CD14-positive monocyte (primary cell): Measurements from ENCODE around the gene VTI1A. TPM values are rescaled to one million over a fixed set of nuclear protein-coding genes. Genes with fewer than 3 reads are reported as not detected.

Experiments used
- DNase-seq, 3 donors: peaks; one replicate each; pipeline ENCODE4 v3.0.0-alpha.2; 2011 to 2022
- H2AFZ ChIP-seq: 2 replicates; pipeline ENCODE4 v1.6.0; 2012; ENCODE audit warnings: mild to moderate bottlenecking, low read depth, low read length, inconsistent platforms; ENCODE audit not compliant: insufficient read depth, poor library complexity, severe bottlenecking
- H3K27ac ChIP-seq, 2 donors: 1 replicate in 1 of 2; 2 replicates in 1 of 2; pipeline ENCODE4 v1.5.1; 2012 to 2013; ENCODE audit warnings: low read length in 2 of 2, control low read depth in 1 of 2, inconsistent platforms in 1 of 2, low read depth in 1 of 2, mild to moderate bottlenecking in 1 of 2
- H3K27me3 ChIP-seq, 2 donors: one replicate each; pipeline versions ENCODE4 v1.6.0 to v1.6.1; 2011 to 2013; ENCODE audit warnings: low read length in 2 of 2; ENCODE audit not compliant: control insufficient read depth in 2 of 2, insufficient read depth in 2 of 2
- H3K36me3 ChIP-seq, 2 donors: replicated peaks in 1 of 2; 1 replicate in 1 of 2; 2 replicates in 1 of 2; pipeline versions ENCODE4 v1.5.1 to v1.6.1; 2012 to 2013; ENCODE audit warnings: low read length in 2 of 2, control low read depth in 1 of 2, inconsistent platforms in 1 of 2, mild to moderate bottlenecking in 1 of 2; ENCODE audit not compliant: insufficient read depth in 2 of 2, control insufficient read depth in 1 of 2
- H3K4me1 ChIP-seq, 2 donors: 1 replicate in 1 of 2; 2 replicates in 1 of 2; pipeline versions ENCODE4 v1.5.1 to v1.6.1; 2012 to 2013; ENCODE audit warnings: low read length in 2 of 2, control low read depth in 1 of 2, inconsistent platforms in 1 of 2, mild to moderate bottlenecking in 1 of 2, moderate library complexity in 1 of 2; ENCODE audit not compliant: insufficient read depth in 2 of 2, control insufficient read depth in 1 of 2
- H3K4me2 ChIP-seq: replicated peaks from 2 replicates; pipeline ENCODE3; 2012; ENCODE audit warnings: low read length, moderate library complexity, mild to moderate bottlenecking; ENCODE audit not compliant: poor library complexity, severe bottlenecking; ENCODE audit errors: extremely low read depth
- H3K4me3 ChIP-seq, 3 experiments: fragments of 200-600 bp in 1 of 3; sonication (generic) in 1 of 3; replicated peaks in 1 of 3; 1 replicate in 2 of 3; 2 replicates in 1 of 3; pipeline ENCODE4 v1.5.1; 2011 to 2013; ENCODE audit warnings: low read length in 3 of 3, mild to moderate bottlenecking in 3 of 3, control low read depth in 2 of 3, low read depth in 2 of 3, inconsistent platforms in 1 of 3, moderate library complexity in 1 of 3
- H3K79me2 ChIP-seq: 2 replicates; pipeline ENCODE4 v1.6.0; 2012; ENCODE audit warnings: mild to moderate bottlenecking, control low read depth, inconsistent platforms, low read length, moderate library complexity; ENCODE audit not compliant: insufficient read depth
- H3K9ac ChIP-seq: 2 replicates; pipeline ENCODE4 v1.6.0; 2017; ENCODE audit warnings: low read length, mild to moderate bottlenecking; ENCODE audit not compliant: insufficient read depth, poor library complexity, severe bottlenecking
- H3K9me3 ChIP-seq, 2 donors: replicated peaks in 1 of 2; 1 replicate in 1 of 2; 2 replicates in 1 of 2; pipeline versions ENCODE4 v1.5.1 to v1.6.1; 2012 to 2013; ENCODE audit warnings: low read length in 2 of 2, control low read depth in 1 of 2; ENCODE audit not compliant: control insufficient read depth in 1 of 2, insufficient read depth in 1 of 2
- H4K20me1 ChIP-seq: 2 replicates; pipeline ENCODE4 v1.6.0; 2012; ENCODE audit warnings: mild to moderate bottlenecking, low read length, control low read depth, moderate library complexity; ENCODE audit not compliant: insufficient read depth
- H3K27ac Mint-ChIP-seq, 7 donors: one replicate each; pipeline ENCODE4 v1.8.0; 2020; ENCODE audit warnings: mild to moderate bottlenecking in 7 of 7, mixed read lengths in 7 of 7, moderate library complexity in 6 of 7, inconsistent platforms in 2 of 7
- H3K27me3 Mint-ChIP-seq, 3 donors: one replicate each; pipeline ENCODE4 v1.8.0; 2021 to 2022; ENCODE audit warnings: low read depth in 3 of 3, mild to moderate bottlenecking in 3 of 3, mixed read lengths in 3 of 3, moderate library complexity in 3 of 3, inconsistent platforms in 1 of 3
- H3K36me3 Mint-ChIP-seq, 2 donors: one replicate each; pipeline ENCODE4 v1.8.0; 2020; ENCODE audit warnings: mixed read lengths in 2 of 2, inconsistent platforms in 1 of 2, mild to moderate bottlenecking in 1 of 2
- H3K4me1 Mint-ChIP-seq: one replicate; pipeline ENCODE4 v1.8.0; 2020; ENCODE audit warnings: mild to moderate bottlenecking, mixed read lengths
- H3K4me3 Mint-ChIP-seq, 2 donors: one replicate each; pipeline ENCODE4 v1.8.0; 2020; ENCODE audit warnings: mild to moderate bottlenecking in 2 of 2, mixed read lengths in 2 of 2, moderate library complexity in 1 of 2
- H3K9me3 Mint-ChIP-seq, 7 donors: one replicate each; pipeline ENCODE4 v1.8.0; 2020 to 2022; ENCODE audit warnings: mixed read lengths in 7 of 7, mild to moderate bottlenecking in 6 of 7, moderate library complexity in 6 of 7, inconsistent platforms in 2 of 7
- CTCF ChIP-seq: fragments of 200-600 bp; IDR thresholded peaks from one replicate; pipeline ENCODE4 v1.8.0; 2022; ENCODE audit warnings: antibody characterized with exemption, mild to moderate bottlenecking
- WGBS: methylation state at CpG from one replicate; pipeline ENCODE4 v1.1.5; 2013; ENCODE audit warnings: missing lambda C conversion rate; ENCODE audit not compliant: insufficient coverage; 5-methylcytosine and 5-hydroxymethylcytosine counted together
- intact Hi-C, 2 donors: fragments of 100-400 bp; cut with micrococcal nuclease; formaldehyde crosslinking; loops; one replicate each; pipeline versions ENCODE4 v1.15.0 to v1.15.1; 2023
- polyA plus RNA-seq, 3 donors: library from polyadenylated mRNA; depleted of rRNA in 1 of 3; unstranded in 2 of 3; stranded (reverse) in 1 of 3; fragments of 300-500 nt in 2 of 3; fragments of >200 nt in 1 of 3; fragmentation: Illumina TruSeq in 2 of 3; gene quantifications; 1 replicate in 2 of 3; 2 replicates in 1 of 3; pipeline ENCODE4 v1.2.3, GENCODE V29; 2012 to 2021

The VTI1A gene
- polyA plus RNA-seq, 3 donors: 23.6 to 25.4 (median 24.1) TPM

GRCh38 chr10:112716076-112716475 lies 269.1 kb downstream of the VTI1A start:
- H3K9ac ChIP-seq: no peak overlapping the region
- H3K4me1 ChIP-seq: peaks cover 6 to 14% of the 10 kb centered on the region in 2 donors
- DNase-seq: no peak
- H4K20me1 ChIP-seq: no peaks in the 10 kb centered on the region
- Mint-ChIP-seq H3K36me3 (peaks cover 31 to 33% of the 10 kb centered on the region in 2 donors), H3K27me3 (peaks cover 0 to 7% (median 0%) of the 10 kb centered on the region in 3 donors), H3K27ac (peak overlapping the region in 2 of 7 donors; percentile 16 to 68), H3K4me1 (peaks cover 14% of the 10 kb centered on the region), H3K4me3 (no peak overlapping the region), H3K9me3 (no peaks in the 10 kb centered on the region)
- TF ChIP-seq CTCF: no peak
- no peaks in the 10 kb centered on the region for H3K27me3 ChIP-seq
- no peak overlapping the region for H3K27ac ChIP-seq
- no peaks in the 10 kb centered on the region for H3K9me3 ChIP-seq
- peaks cover 0 to 4% of the 10 kb centered on the region in 2 donors for H3K36me3 ChIP-seq
- no peak overlapping the region for H2AFZ ChIP-seq
- no peaks in the 10 kb centered on the region for H3K79me2 ChIP-seq
- no peak overlapping the region for H3K4me2 ChIP-seq
- H3K4me3 ChIP-seq: no peak overlapping the region
- 100% methylated on average over 2 of the region's 3 CpGs for WGBS
- intact Hi-C loops: loop anchor here in 1 of 2 donors (10.0 kb wide), 1 partner anchor 679 kb away; no protein-coding TSS in a partner anchor

GRCh38 chr10:112716924-112717413 lies 270.0 kb downstream of the VTI1A start:
- peaks cover 6 to 14% of the 10 kb centered on the region in 2 donors for H3K4me1 ChIP-seq
- no peaks in the 10 kb centered on the region for H3K9me3 ChIP-seq
- H3K9ac ChIP-seq: no peak overlapping the region
- peaks cover 26 to 31% of the 10 kb centered on the region in 2 donors for H3K36me3 Mint-ChIP-seq
- WGBS: 98% methylated on average over 4 of the region's 6 CpGs
- no peaks in the 10 kb centered on the region for H3K9me3 Mint-ChIP-seq
- no peak overlapping the region for H3K27ac ChIP-seq
- H3K27ac Mint-ChIP-seq: no peak overlapping the region
- H4K20me1 ChIP-seq: peaks cover 6% of the 10 kb centered on the region
- peaks cover 0 to 7% (median 0%) of the 10 kb centered on the region in 3 donors for H3K27me3 Mint-ChIP-seq
- H3K4me1 Mint-ChIP-seq: peaks cover 14% of the 10 kb centered on the region
- peaks cover 0 to 4% of the 10 kb centered on the region in 2 donors for H3K36me3 ChIP-seq
- intact Hi-C loops: loop anchor here in 1 of 2 donors (10.0 kb wide), 1 partner anchor 678 kb away; no protein-coding TSS in a partner anchor
- no peak overlapping the region for H3K4me2 ChIP-seq
- no peak overlapping the region for H3K4me3 ChIP-seq
- H2AFZ ChIP-seq: no peak overlapping the region
- no peak for DNase-seq
- no peaks in the 10 kb centered on the region for H3K79me2 ChIP-seq
- H3K4me3 Mint-ChIP-seq: no peak overlapping the region
- no peaks in the 10 kb centered on the region for H3K27me3 ChIP-seq
- no peak for TF ChIP-seq CTCF
